ENCODE results near the gene MTMR12.
"Not testable (repeated sequence)": the region's sequence is repeated elsewhere in the genome, so short reads cannot be mapped to it uniquely, and the experiment has no call there.

DNA sequence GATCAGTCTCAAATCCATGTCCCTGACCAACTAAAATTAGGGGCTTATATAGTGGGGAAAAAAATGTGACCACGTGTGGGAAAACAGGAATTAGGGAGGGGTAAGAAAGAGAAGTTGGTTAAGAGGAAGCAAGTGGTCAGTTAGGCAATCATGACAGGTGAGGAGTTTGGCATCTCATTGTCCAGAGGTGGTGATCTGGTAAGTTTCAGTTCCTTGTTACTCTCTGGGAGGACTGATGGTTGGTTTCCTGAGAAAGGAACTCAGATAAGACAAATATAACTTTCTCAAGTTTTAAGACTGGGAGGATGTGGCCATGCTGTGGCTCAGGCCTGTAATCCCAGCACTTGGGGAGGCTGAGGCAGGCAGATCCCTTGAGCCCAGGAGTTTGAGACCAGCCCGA lies 9.0 kb upstream of the MTMR12 start:
- TF ChIP-seq POLR2A, CTCF (IDR thresholded peaks at IDR 0.05): not testable (repeated sequence)
